T1000 (cell line): ENCODE results near the gene FANCI.

Source experiments
- DNase-seq: peaks from one replicate; lab custom pipeline; 2025; ENCODE audit warnings: mixed read lengths; lab: John Stamatoyannopoulos, UW

FANCI gene

GRCh38 chr15:89333011-89333860, 89.5 kb downstream of the FANCI start:
- no peak for DNase-seq

- DNase-seq = no peak
Observed at GRCh38 chr15:89333959-89334509, 90.3 kb downstream of the FANCI start.

- peak; percentile 97 for DNase-seq
Observed at GRCh38 chr15:89334510-89335297, 90.9 kb downstream of the FANCI start, which contains the start of gene POLG. POLG (minus strand) TSS chr15:89334824; CDS start chr15:89333754, 1,070 bp downstream.

- DNase-seq = no peak
Observed at GRCh38 chr15:89335298-89336041, 91.7 kb downstream of the FANCI start.

GRCh38 chr15:89338036-89338435, 94.3 kb downstream of the FANCI start:
- DNase-seq = no peak

GRCh38 chr15:89340573-89340972, 96.8 kb downstream of the FANCI start:
- DNase-seq = no peak

- DNase-seq = no peak
Observed at GRCh38 chr15:89341316-89342005, 97.7 kb downstream of the FANCI start.

GRCh38 chr15:89342840-89343239, 99.1 kb downstream of the FANCI start:
- no peak for DNase-seq

- DNase-seq = no peak
Observed at GRCh38 chr15:89345248-89345647, 101.5 kb downstream of the FANCI start.

GRCh38 chr15:89346516-89347231, 102.9 kb downstream of the FANCI start:
- no peak for DNase-seq

GRCh38 chr15:89349206-89349558, 105.4 kb downstream of the FANCI start:
- no peak for DNase-seq

GRCh38 chr15:89352476-89352875, 108.7 kb downstream of the FANCI start:
- no peak for DNase-seq

GRCh38 chr15:89353991-89354390, 110.2 kb downstream of the FANCI start:
- no peak for DNase-seq

- no peak for DNase-seq
Observed at GRCh38 chr15:89356634-89357298, 113.0 kb downstream of the FANCI start.

- peak; percentile 31 for DNase-seq
Observed at GRCh38 chr15:89358435-89358754, 114.6 kb downstream of the FANCI start.

GRCh38 chr15:89358755-89359439, 115.1 kb downstream of the FANCI start:
- peak; percentile 78 for DNase-seq

GRCh38 chr15:89359471-89360293, 115.9 kb downstream of the FANCI start:
- DNase-seq = no peak

GRCh38 chr15:89360294-89360971, 116.7 kb downstream of the FANCI start:
- no peak for DNase-seq
